Measurements from ENCODE around the gene VGLL4. TPM values are rescaled to one million over a fixed set of nuclear protein-coding genes. Genes with fewer than 3 reads are reported as not detected.

Gene VGLL4
- total RNA-seq, 1 experiment from 2014 or later = 26.9 TPM

DNA sequence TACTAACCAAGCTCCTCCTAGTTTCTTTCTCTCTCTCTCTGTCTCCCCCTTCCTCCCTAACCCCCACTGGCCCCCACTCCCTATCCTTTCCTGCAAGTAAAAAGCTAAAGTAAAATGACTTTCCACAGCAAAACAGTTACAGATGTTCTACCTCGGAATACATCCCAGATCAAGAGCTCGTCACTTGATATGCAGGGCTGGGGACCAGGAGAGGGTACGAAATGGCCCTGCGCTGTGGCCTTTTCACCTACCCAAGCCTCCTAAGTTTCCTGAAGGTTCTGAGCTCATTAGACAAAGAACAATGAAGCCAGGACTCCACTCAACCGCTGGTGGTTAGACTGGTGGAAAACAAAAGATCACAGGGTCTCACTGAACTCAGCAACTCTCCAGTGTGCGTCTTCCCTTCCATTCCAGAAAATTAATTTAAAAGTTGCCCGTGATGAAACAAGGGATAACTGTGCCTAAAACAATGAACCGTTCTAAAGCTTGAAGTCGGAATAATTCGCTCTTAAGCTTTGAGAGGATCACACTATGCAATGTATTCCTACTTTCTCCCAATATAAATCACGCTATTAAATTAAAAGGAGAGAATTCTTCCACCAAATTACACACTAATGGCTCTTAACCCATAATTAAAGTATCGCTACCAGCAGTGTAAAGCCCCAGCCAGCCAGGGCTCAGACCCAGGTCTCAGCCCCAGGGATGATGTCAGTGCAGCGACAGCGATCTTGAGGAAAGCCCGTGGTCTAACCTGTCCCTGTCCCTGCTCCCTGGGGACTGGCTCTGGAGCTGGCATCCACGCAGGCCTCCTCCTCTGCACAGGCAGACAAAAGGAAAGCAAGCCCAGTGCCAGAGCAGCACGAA lies 5.0 kb downstream of the VGLL4 start:
- intact Hi-C loops (cut with micrococcal nuclease) = no loop called here
- Histone ChIP-seq H2AFZ (ENCODE audit: low read depth, low read length, poor library complexity, severe bottlenecking) (no peak overlapping the region), H3K27me3 (ENCODE audit: insufficient read depth, low read length) (no peaks in the 10 kb centered on the region), H3K4me3 (replicated peaks in 1 of 2; ENCODE audit: low read depth in 1 of 2, low read length in 2 of 2) (no peak overlapping the region), H3K4me1 (ENCODE audit: control insufficient read depth in 1 of 2, insufficient read depth in 2 of 2, low read length in 2 of 2) (peaks cover 9 to 10% of the 10 kb centered on the region in 2 experiments; a peak in 3 of 4 replicates), H3K27ac (ENCODE audit: low read depth, low read length) (no peak overlapping the region), H3K36me3 (ENCODE audit: control insufficient read depth in 1 of 2, insufficient read depth in 2 of 2, low read length in 2 of 2) (no peaks in the 10 kb centered on the region), H3K79me2 (ENCODE audit: insufficient read depth, low read length) (peaks cover 85% of the 10 kb centered on the region), H3K4me2 (ENCODE audit: low read length) (no peak overlapping the region), H3K9me2 (ENCODE audit: insufficient read depth) (no peaks in the 10 kb centered on the region), H4K20me1 (ENCODE audit: insufficient read depth) (no peaks in the 10 kb centered on the region; the same call in 1 of the 2 replicates), H3K9ac (ENCODE audit: low read length) (no peak overlapping the region), H3K9me3 (ENCODE audit: control insufficient read depth in 1 of 2, insufficient read depth in 1 of 2, low read depth in 1 of 2, low read length in 2 of 2) (no peaks in the 10 kb centered on the region)
- TF ChIP-seq EZH2 (IDR thresholded peaks at IDR 0.05) (no peak), POLR2AphosphoS5 (IDR thresholded peaks at IDR 0.05; ENCODE audit: low read depth, low read length) (no peak), EGR1 (IDR thresholded peaks at IDR 0.05; ENCODE audit: low read depth) (no peak), EZH2phosphoT487 (IDR thresholded peaks at IDR 0.05; ENCODE audit: borderline replicate concordance) (no peak)
- no peak for DNase-seq (ENCODE audit: low read depth, low spot score)
- POLR2A ChIA-PET = no interaction called here
- CTCF ChIA-PET = interaction anchor here (1.5 kb wide), 1 partner anchor 260 kb away, joined by 3 read pairs; no protein-coding TSS in a partner anchor
- ATAC-seq = no peak
- RAD21 ChIA-PET (ENCODE audit: low non-redundant PET in 1 of 2, low total read pairs in 2 of 2, uncharacterized antibody in 2 of 2, unreplicated experiment in 2 of 2) = no interaction called here
- no TSS peak for BruUV-seq (replicated peaks)

DNA sequence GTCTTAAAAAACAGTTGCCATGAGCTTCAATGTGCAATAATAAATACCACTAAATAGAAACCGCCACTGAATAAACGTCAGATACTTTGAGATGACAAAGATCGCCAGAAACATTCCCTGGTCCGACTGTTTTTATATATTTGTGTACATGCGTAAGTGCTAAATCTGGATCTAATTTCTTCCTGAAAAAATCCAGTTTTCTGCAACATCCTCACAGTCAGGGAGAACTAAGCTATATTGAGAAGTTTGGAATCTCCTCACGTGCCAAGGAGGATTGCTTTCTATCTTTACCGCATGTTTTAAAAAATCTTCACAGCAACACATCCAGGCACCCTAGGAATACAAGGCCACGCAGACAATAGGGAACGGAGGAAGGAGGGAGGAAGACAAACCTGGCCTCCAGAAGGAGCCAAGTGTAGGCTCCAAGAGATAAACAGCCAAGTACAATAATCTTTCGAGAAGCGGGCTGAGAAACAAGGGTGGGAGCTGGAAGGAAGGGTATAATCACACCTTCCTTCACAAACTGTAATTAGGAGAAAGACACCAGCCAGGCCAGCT lies 5.7 kb downstream of the VGLL4 start:
- CTCF ChIA-PET = interaction anchor here (1.5 kb wide), 1 partner anchor 259 kb away, joined by 3 read pairs; no protein-coding TSS in a partner anchor
- Histone ChIP-seq H3K4me2 (ENCODE audit: low read length) (no peak overlapping the region), H2AFZ (ENCODE audit: low read depth, low read length, poor library complexity, severe bottlenecking) (no peak overlapping the region), H3K9me2 (ENCODE audit: insufficient read depth) (no peaks in the 10 kb centered on the region), H3K9me3 (ENCODE audit: control insufficient read depth in 1 of 2, insufficient read depth in 1 of 2, low read depth in 1 of 2, low read length in 2 of 2) (no peaks in the 10 kb centered on the region), H3K79me2 (ENCODE audit: insufficient read depth, low read length) (peaks cover 81% of the 10 kb centered on the region), H3K4me1 (ENCODE audit: control insufficient read depth in 1 of 2, insufficient read depth in 2 of 2, low read length in 2 of 2) (peaks cover 9 to 10% of the 10 kb centered on the region in 2 experiments; a peak in 3 of 4 replicates), H3K4me3 (replicated peaks in 1 of 2; ENCODE audit: low read depth in 1 of 2, low read length in 2 of 2) (no peak overlapping the region), H3K27me3 (ENCODE audit: insufficient read depth, low read length) (no peaks in the 10 kb centered on the region), H4K20me1 (ENCODE audit: insufficient read depth) (no peaks in the 10 kb centered on the region; the same call in 1 of the 2 replicates), H3K36me3 (ENCODE audit: control insufficient read depth in 1 of 2, insufficient read depth in 2 of 2, low read length in 2 of 2) (no peaks in the 10 kb centered on the region), H3K27ac (ENCODE audit: low read depth, low read length) (no peak overlapping the region), H3K9ac (ENCODE audit: low read length) (no peak overlapping the region)
- POLR2A ChIA-PET = no interaction called here
- RAD21 ChIA-PET (ENCODE audit: low non-redundant PET in 1 of 2, low total read pairs in 2 of 2, uncharacterized antibody in 2 of 2, unreplicated experiment in 2 of 2) = no interaction called here
- no peak for ATAC-seq
- DNase-seq (ENCODE audit: low read depth, low spot score) = no peak
- intact Hi-C loops (cut with micrococcal nuclease) = no loop called here
- no TSS peak for BruUV-seq (replicated peaks)
- TF ChIP-seq ZNF274 (IDR thresholded peaks at IDR 0.05; ENCODE audit: low read depth, low read length) (no peak), ATF3 (IDR thresholded peaks at IDR 0.05) (no peak), POLR2AphosphoS5 (IDR thresholded peaks at IDR 0.05; ENCODE audit: low read depth, low read length) (no peak), JUND (IDR thresholded peaks at IDR 0.05) (no peak), ELF1 (IDR thresholded peaks at IDR 0.05; ENCODE audit: borderline replicate concordance, low read depth) (no peak), EZH2 (IDR thresholded peaks at IDR 0.05) (no peak), CBX3 (IDR thresholded peaks at IDR 0.05; ENCODE audit: low read depth) (no peak), TCF7L2 (IDR thresholded peaks at IDR 0.05; ENCODE audit: borderline replicate concordance, extremely low read depth, insufficient read depth, insufficient read length) (no peak), ZFX (IDR thresholded peaks at IDR 0.05) (no peak), SRF (IDR thresholded peaks at IDR 0.05; ENCODE audit: low read depth) (no peak), SIN3A (IDR thresholded peaks at IDR 0.05; ENCODE audit: low read depth) (no peak), POLR2A (IDR thresholded peaks at IDR 0.05; ENCODE audit: borderline replicate concordance, extremely low read depth, insufficient read depth, insufficient read length) (no peak), ZBTB33 (IDR thresholded peaks at IDR 0.05; ENCODE audit: extremely low read depth, insufficient replicate concordance, low read length) (no peak), FOSL1 (IDR thresholded peaks at IDR 0.05; ENCODE audit: low read depth) (no peak)
- TF ChIP-seq, protein P1, sequence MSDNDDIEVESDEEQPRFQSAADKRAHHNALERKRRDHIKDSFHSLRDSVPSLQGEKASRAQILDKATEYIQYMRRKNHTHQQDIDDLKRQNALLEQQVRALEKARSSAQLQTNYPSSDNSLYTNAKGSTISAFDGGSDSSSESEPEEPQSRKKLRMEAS (IDR thresholded peaks at IDR 0.05) = no peak
